H1 (cell line): Measurements from ENCODE around the gene SPDEF. TPM values are rescaled to one million over a fixed set of nuclear protein-coding genes. Genes with fewer than 3 reads are reported as not detected.

ENCODE experiments used
- CTCF ChIA-PET: fragments of 300-600 bp; sonication (Branson Sonifier 250); formaldehyde crosslinking; loops from one replicate; lab custom pipeline; 2021; ENCODE audit not compliant: partially characterized antibody; lab: Charles Lee
- POLR2A ChIA-PET: fragments of 300-600 bp; sonication (Branson Sonifier 250); formaldehyde crosslinking; loops from one replicate; lab custom pipeline; 2021; ENCODE audit warnings: inconsistent platforms; ENCODE audit not compliant: partially characterized antibody; lab: Charles Lee
- DNase-seq, 2 experiments: peaks; one replicate each; pipeline versions ENCODE4 v3.0.0 to v3.0.0-alpha.2; 2010 to 2022; ENCODE audit warnings: low spot score in 2 of 2, low read depth in 1 of 2, mixed read lengths in 1 of 2
- FAIRE-seq: peaks from 2 replicates; lab custom pipeline; 2011; peaks lifted over from hg19 to GRCh38; lab: Jason Lieb, UNC
- H2AFZ ChIP-seq: 2 replicates; pipeline ENCODE4 v1.8.1; 2012; ENCODE audit warnings: low read length, inconsistent platforms
- H2AK5ac ChIP-seq: 2 replicates; pipeline ENCODE4 v1.6.1; 2013; ENCODE audit warnings: low read depth, low read length
- H2BK120ac ChIP-seq: replicated peaks from 2 replicates; pipeline ENCODE3; 2013; ENCODE audit warnings: low read depth, low read length, inconsistent platforms
- H2BK12ac ChIP-seq: 2 replicates; pipeline ENCODE4 v1.6.1; 2013; ENCODE audit warnings: low read depth, low read length
- H2BK15ac ChIP-seq: 2 replicates; pipeline ENCODE4 v1.6.1; 2013; ENCODE audit warnings: low read length
- H2BK20ac ChIP-seq: 2 replicates; pipeline ENCODE4 v1.6.1; 2013; ENCODE audit warnings: low read length
- H2BK5ac ChIP-seq: 2 replicates; pipeline ENCODE4 v1.6.1; 2013; ENCODE audit warnings: low read depth, low read length
- H3K14ac ChIP-seq: 2 replicates; pipeline ENCODE4 v1.6.1; 2013; ENCODE audit warnings: inconsistent platforms; ENCODE audit not compliant: insufficient read length
- H3K18ac ChIP-seq: 2 replicates; pipeline ENCODE4 v1.6.1; 2013; ENCODE audit warnings: low read length; ENCODE audit errors: extremely low read depth
- H3K23ac ChIP-seq: 2 replicates; pipeline ENCODE4 v1.6.1; 2013; ENCODE audit warnings: inconsistent platforms; ENCODE audit not compliant: insufficient read length
- H3K23me2 ChIP-seq: 2 replicates; pipeline ENCODE4 v1.6.1; 2013; ENCODE audit warnings: low read depth, low read length
- H3K27ac ChIP-seq: 2 replicates; pipeline ENCODE4 v1.6.1; 2011; ENCODE audit warnings: low read depth, low read length, inconsistent platforms
- H3K27me3 ChIP-seq, 4 experiments: replicated peaks in 1 of 4; 1 replicate in 1 of 4; 2 replicates in 3 of 4; pipeline versions ENCODE4 v1.6.1 to v1.8.1; 2011 to 2013; ENCODE audit warnings: low read length in 3 of 4, mild to moderate bottlenecking in 3 of 4, inconsistent platforms in 2 of 4, mixed read lengths in 2 of 4, moderate library complexity in 1 of 4; ENCODE audit not compliant: control insufficient read depth in 3 of 4, insufficient read depth in 3 of 4; ENCODE audit errors: extremely low read depth in 1 of 4
- H3K36me3 ChIP-seq, 4 experiments: 2 replicates each; pipeline versions ENCODE4 v1.6.1 to v1.8.1; 2011 to 2013; ENCODE audit warnings: mild to moderate bottlenecking in 4 of 4, low read length in 3 of 4, moderate library complexity in 2 of 4, control low read depth in 1 of 4, inconsistent platforms in 1 of 4; ENCODE audit not compliant: insufficient read depth in 4 of 4, control insufficient read depth in 2 of 4
- H3K4ac ChIP-seq: replicated peaks from 2 replicates; pipeline ENCODE3; 2013; ENCODE audit warnings: low read length, low read depth, mixed read lengths, inconsistent platforms; ENCODE audit not compliant: insufficient read length
- H3K4me1 ChIP-seq, 4 experiments: replicated peaks in 1 of 4; 1 replicate in 1 of 4; 2 replicates in 3 of 4; pipeline versions ENCODE4 v1.6.1 to v1.8.1; 2011 to 2013; ENCODE audit warnings: low read length in 3 of 4, inconsistent platforms in 2 of 4, mixed read lengths in 1 of 4; ENCODE audit not compliant: insufficient read depth in 4 of 4, control insufficient read depth in 3 of 4
- H3K4me2 ChIP-seq, 2 experiments: 2 replicates each; pipeline versions ENCODE4 v1.6.1 to v1.8.1; 2011 to 2013; ENCODE audit warnings: low read depth in 2 of 2, low read length in 2 of 2, control low read depth in 1 of 2, inconsistent platforms in 1 of 2, mild to moderate bottlenecking in 1 of 2; ENCODE audit not compliant: insufficient read depth in 1 of 2
- H3K4me3 ChIP-seq, 4 experiments: fragments of 200-600, 300-600 bp in 1 of 4; sonication (generic), shearing (Covaris generic), sonication (Bioruptor Twin) in 1 of 4; 2 replicates each; pipeline versions ENCODE4 v1.5.1 to v1.8.1; 2011 to 2016; ENCODE audit warnings: low read length in 4 of 4, low read depth in 3 of 4, control low read depth in 2 of 4, inconsistent platforms in 2 of 4, mild to moderate bottlenecking in 2 of 4, mixed read lengths in 1 of 4, moderate library complexity in 1 of 4; ENCODE audit not compliant: insufficient read depth in 2 of 4; ENCODE audit errors: extremely low read depth in 1 of 4
- H3K56ac ChIP-seq: replicated peaks from 2 replicates; pipeline ENCODE3; 2013; ENCODE audit warnings: low read depth, mild to moderate bottlenecking, mixed read lengths, low read length, inconsistent platforms; ENCODE audit not compliant: insufficient read length
- H3K79me1 ChIP-seq: 2 replicates; pipeline ENCODE4 v1.6.1; 2013; ENCODE audit warnings: low read depth, low read length, control low read depth
- H3K79me2 ChIP-seq, 2 experiments: 2 replicates each; pipeline versions ENCODE4 v1.6.1 to v1.8.1; 2012 to 2013; ENCODE audit warnings: low read length in 2 of 2, mild to moderate bottlenecking in 2 of 2, inconsistent platforms in 1 of 2; ENCODE audit not compliant: insufficient read depth in 2 of 2, control insufficient read depth in 1 of 2
- H3K9ac ChIP-seq, 4 experiments: replicated peaks in 1 of 4; 1 replicate in 1 of 4; 2 replicates in 3 of 4; pipeline versions ENCODE4 v1.6.1 to v1.8.1; 2011 to 2013; ENCODE audit warnings: low read depth in 3 of 4, low read length in 3 of 4, control low read depth in 2 of 4, mild to moderate bottlenecking in 2 of 4, moderate library complexity in 2 of 4, inconsistent platforms in 1 of 4; ENCODE audit errors: extremely low read depth in 1 of 4
- H3K9me3 ChIP-seq, 2 experiments: 2 replicates each; pipeline versions ENCODE4 v1.6.1 to v1.8.1; 2012 to 2013; ENCODE audit warnings: mild to moderate bottlenecking in 2 of 2, moderate library complexity in 2 of 2, control low read depth in 1 of 2, inconsistent platforms in 1 of 2, low read depth in 1 of 2, low read length in 1 of 2, mixed read lengths in 1 of 2; ENCODE audit not compliant: insufficient read depth in 2 of 2
- H4K20me1 ChIP-seq, 2 experiments: replicated peaks in 1 of 2; 2 replicates each; pipeline versions ENCODE3 to v1.8.1; 2011 to 2013; ENCODE audit warnings: inconsistent platforms in 2 of 2, low read length in 2 of 2, mild to moderate bottlenecking in 1 of 2; ENCODE audit not compliant: insufficient read depth in 2 of 2, control insufficient read depth in 1 of 2
- H4K5ac ChIP-seq: 2 replicates; pipeline ENCODE4 v1.6.1; 2013; ENCODE audit warnings: low read length, low read depth, mixed read lengths, inconsistent platforms; ENCODE audit not compliant: insufficient read length
- H4K8ac ChIP-seq: 2 replicates; pipeline ENCODE4 v1.8.0; 2013; ENCODE audit warnings: mild to moderate bottlenecking, moderate library complexity, low read length, inconsistent platforms; ENCODE audit not compliant: insufficient read depth; ENCODE audit errors: extremely low read depth
- H4K91ac ChIP-seq: replicated peaks from 2 replicates; pipeline ENCODE3; 2013; ENCODE audit warnings: low read length, mixed read lengths, inconsistent platforms; ENCODE audit not compliant: insufficient read length
- ATF2 ChIP-seq: IDR thresholded peaks from 2 replicates; pipeline ENCODE4 v1.6.1; 2012; ENCODE audit warnings: low read length, inconsistent platforms
- CREB1 ChIP-seq: IDR thresholded peaks from 2 replicates; pipeline ENCODE4 v1.6.1; 2012; ENCODE audit warnings: inconsistent platforms
- FOSL1 ChIP-seq: IDR thresholded peaks from 2 replicates; pipeline ENCODE4 v1.6.1; 2011; ENCODE audit warnings: mild to moderate bottlenecking, low read depth, low read length, moderate library complexity; ENCODE audit not compliant: insufficient read depth
- GTF2F1 ChIP-seq: IDR thresholded peaks from 2 replicates; pipeline ENCODE4 v1.6.1; 2012; ENCODE audit warnings: low read depth, low read length, improper control_type of control experiment, borderline replicate concordance
- KDM5A ChIP-seq: fragments of 200-600 bp; IDR thresholded peaks from 2 replicates; pipeline ENCODE4 v1.7.1; 2012; ENCODE audit warnings: mild to moderate bottlenecking, low read length, inconsistent platforms, mixed read lengths
- POLR2A ChIP-seq, 2 experiments: IDR thresholded peaks; 1 replicate in 1 of 2; 2 replicates in 1 of 2; pipeline ENCODE4 v1.6.1; 2011; ENCODE audit warnings: low read depth in 2 of 2, low read length in 2 of 2, mild to moderate bottlenecking in 2 of 2; ENCODE audit errors: control extremely low read depth in 1 of 2
- RAD21 ChIP-seq, 2 experiments: IDR thresholded peaks in 1 of 2; conservative IDR thresholded peaks in 1 of 2; 2 replicates each; pipeline ENCODE4 v1.6.1; 2011; ENCODE audit warnings: low read depth in 2 of 2, low read length in 2 of 2, improper control_type of control experiment in 1 of 2, inconsistent platforms in 1 of 2, mild to moderate bottlenecking in 1 of 2, moderate library complexity in 1 of 2
- RBBP5 ChIP-seq: IDR thresholded peaks from 2 replicates; pipeline ENCODE4 v1.7.1; 2012; ENCODE audit warnings: low read depth, mild to moderate bottlenecking, inconsistent platforms, low read length, moderate library complexity, borderline replicate concordance
- RFX5 ChIP-seq: IDR thresholded peaks from 2 replicates; pipeline ENCODE4 v1.6.1; 2011; ENCODE audit warnings: low read depth, low read length, improper control_type of control experiment, borderline replicate concordance
- SP1 ChIP-seq: IDR thresholded peaks from 2 replicates; pipeline ENCODE4 v1.6.1; 2011; ENCODE audit warnings: low read depth, low read length
- TAF7 ChIP-seq: optimal IDR thresholded peaks from 2 replicates; pipeline ENCODE3; 2011; ENCODE audit warnings: low read depth, mild to moderate bottlenecking, inconsistent platforms, low read length, moderate library complexity, borderline replicate concordance
- TBP ChIP-seq: IDR thresholded peaks from 2 replicates; pipeline ENCODE4 v1.6.1; 2011; ENCODE audit warnings: low read depth, low read length, improper control_type of control experiment
- YY1 ChIP-seq: IDR thresholded peaks from 2 replicates; pipeline ENCODE4 v1.6.1; 2011; ENCODE audit warnings: low read depth, mild to moderate bottlenecking, low read length
- WGBS, 2 experiments: shearing (Covaris generic) in 1 of 2; methylation state at CpG; one replicate each; pipeline versions ENCODE4 v1.1.6 to v1.1.7; 2013 to 2015; ENCODE audit warnings: low lambda C conversion rate in 2 of 2, mixed read lengths in 2 of 2, inconsistent platforms in 1 of 2, low coverage in 1 of 2, missing lambda C conversion rate in 1 of 2; ENCODE audit not compliant: insufficient replicate concordance in 2 of 2, insufficient coverage in 1 of 2, insufficient read length in 1 of 2; ENCODE audit errors: extremely low coverage in 1 of 2, missing lambda C conversion rate in 1 of 2; 5-methylcytosine and 5-hydroxymethylcytosine counted together
- polyA plus RNA-seq, 7 experiments: library from polyadenylated mRNA; depleted of rRNA in 3 of 7; stranded (reverse) in 5 of 7; unstranded in 2 of 7; fragments of >200 nt in 5 of 7; fragments of 200-250 nt in 2 of 7; gene quantifications; 1 replicate in 5 of 7; 2 replicates in 1 of 7; 4 replicates in 1 of 7; pipeline versions ENCODE4 v1.2.1 to v1.2.3, GENCODE V29; 2011 to 2013; ENCODE audit warnings: missing spikeins in 2 of 7, mixed read lengths in 2 of 7
- total RNA-seq: library from RNA; stranded (reverse); fragmentation: NEBNext Ultra II Directional; extraction: Animal tissue kit (Norgen Biotek cat#: 25700); gene quantifications from 2 replicates; pipeline ENCODE4 v1.2.1, GENCODE V29; 2021

Gene SPDEF
- total and polyA plus RNA-seq, 2 of the 8 experiments (the other 6 are each of a cell fraction or from before 2014, with no cell fraction given) = 0.15 to 0.30 TPM

GRCh38 chr6:34543421-34543820 lies 12.7 kb downstream of the SPDEF start:
- no peak overlapping the region for H2BK15ac ChIP-seq
- no peak overlapping the region for H3K4me3 ChIP-seq
- no peaks in the 10 kb centered on the region; a peak in 3 of 7 replicates for H3K4me1 ChIP-seq
- DNase-seq = no peak
- no peak overlapping the region for H3K4me2 ChIP-seq
- H4K8ac ChIP-seq = no peak overlapping the region
- no peak for FAIRE-seq
- no peak overlapping the region for H3K27ac ChIP-seq
- 92% methylated on average over 5 of the region's 5 CpGs; no CpG with 5 or more reads in 1 of the 2 experiments for WGBS, 2 experiments
- no peaks in the 10 kb centered on the region for H3K9me3 ChIP-seq
- no peak overlapping the region for H4K5ac ChIP-seq
- H2AK5ac ChIP-seq = no peak overlapping the region
- H3K79me2 ChIP-seq = no peaks in the 10 kb centered on the region
- CTCF ChIA-PET = interaction anchor here (0.8 to 3.5 kb wide), 3 partner anchors 8 to 13 kb away, joined by 4 to 16 read pairs (median 4); partner anchors contain the start of gene SPDEF
- no peaks in the 10 kb centered on the region for H4K20me1 ChIP-seq
- no peaks in the 10 kb centered on the region for H3K27me3 ChIP-seq
- H3K36me3 ChIP-seq = no peaks in the 10 kb centered on the region
- H2AFZ ChIP-seq = no peak overlapping the region
- no peak overlapping the region for H2BK120ac ChIP-seq
- H3K79me1 ChIP-seq = no peaks in the 10 kb centered on the region
- H2BK12ac ChIP-seq = no peak overlapping the region
- no peak overlapping the region for H3K4ac ChIP-seq
- H3K23me2 ChIP-seq = no peaks in the 10 kb centered on the region
- no peak overlapping the region for H3K56ac ChIP-seq
- no peak overlapping the region for H2BK5ac ChIP-seq
- no peak overlapping the region for H3K14ac ChIP-seq
- H4K91ac ChIP-seq = no peak overlapping the region
- POLR2A ChIA-PET = no interaction called here
- H2BK20ac ChIP-seq = no peak overlapping the region
- H3K9ac ChIP-seq = no peak overlapping the region
- no peak overlapping the region for H3K23ac ChIP-seq
- H3K18ac ChIP-seq = no peak overlapping the region
- TF ChIP-seq RFX5 (no peak), RAD21 (IDR thresholded peaks at IDR 0.05 in 1 of 2, conservative IDR thresholded peaks at IDR 0.05 in 1 of 2; ENCODE audit: low read depth in 2 of 2, low read length in 2 of 2) (no peak), GTF2F1 (no peak), ATF2 (no peak), FOSL1 (no peak), YY1 (no peak), TBP (no peak), SP1 (no peak), RBBP5 (no peak), KDM5A (no peak), CREB1 (no peak), POLR2A (IDR thresholded peaks at IDR 0.05; ENCODE audit: control extremely low read depth in 1 of 2, low read depth in 2 of 2, low read length in 2 of 2) (no peak), TAF7 (no peak)
